Raji (cell line): Measurements from ENCODE around the gene USP34.

Experiments used
- POLR2A ChIP-seq: IDR thresholded peaks from 2 replicates; pipeline ENCODE4 v1.6.1; 2011; ENCODE audit warnings: low read depth, low read length, control low read depth; ENCODE audit not compliant: insufficient read depth

Gene USP34

DNA sequence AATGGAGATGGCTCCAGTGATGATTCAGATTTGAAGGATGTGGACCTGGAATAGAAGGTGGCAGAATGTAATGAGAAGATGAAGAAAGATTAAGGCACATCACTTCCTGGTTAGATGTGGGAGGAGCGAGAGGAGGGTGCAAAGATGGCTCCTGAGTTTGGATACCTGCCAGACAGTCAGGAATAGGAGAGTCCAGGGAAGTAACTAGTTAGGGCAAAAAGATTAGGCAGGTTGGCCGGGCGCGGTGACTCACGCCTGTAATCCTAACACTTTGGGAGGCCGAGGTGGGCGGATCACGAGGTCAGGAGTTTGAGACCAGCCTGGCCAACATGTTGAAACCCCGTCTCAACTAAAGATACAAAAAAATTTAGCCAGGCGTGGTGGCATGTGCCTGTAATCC is 303.3 kb downstream of the USP34 start:
- TF ChIP-seq POLR2A: no peak

DNA sequence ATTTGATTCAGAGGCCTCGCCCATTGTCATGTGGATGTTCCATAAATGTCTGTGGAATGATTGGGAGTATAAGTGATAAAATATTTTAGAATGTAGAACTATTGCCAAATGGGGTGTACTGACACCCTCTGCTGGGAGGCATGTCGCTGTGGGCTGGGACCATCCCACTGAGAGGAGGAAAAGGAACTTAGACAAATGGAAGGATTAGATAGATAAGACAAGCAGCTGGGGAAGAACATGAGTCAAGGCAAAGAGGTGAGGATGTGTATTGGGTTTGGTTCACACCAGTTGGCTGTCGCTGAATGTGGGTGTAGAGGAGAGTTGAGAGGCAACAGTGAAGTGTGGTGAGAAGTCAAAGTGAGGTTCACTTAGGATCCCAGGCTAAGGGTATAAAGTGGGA is 304.9 kb downstream of the USP34 start:
- TF ChIP-seq POLR2A: no peak

DNA sequence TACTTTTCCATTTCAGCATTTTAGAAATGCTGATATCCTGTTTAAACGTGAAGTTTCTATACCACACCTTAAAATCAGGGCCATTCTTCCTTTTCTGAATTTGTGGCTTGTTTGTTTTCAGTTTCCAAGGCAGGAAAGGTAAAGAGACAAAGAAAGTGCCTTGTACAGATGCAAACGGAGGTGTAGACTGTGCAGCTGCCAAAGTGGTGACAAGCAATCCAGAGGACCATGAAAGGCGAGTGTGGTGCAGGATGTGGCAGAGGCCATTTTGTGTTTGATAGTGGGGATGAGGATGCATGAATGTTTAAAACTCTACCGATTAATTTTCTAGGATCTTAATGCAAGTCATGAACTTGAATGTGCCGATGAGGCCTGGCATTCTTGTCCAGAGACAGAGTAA is 308.2 kb downstream of the USP34 start:
- no peak for TF ChIP-seq POLR2A

DNA sequence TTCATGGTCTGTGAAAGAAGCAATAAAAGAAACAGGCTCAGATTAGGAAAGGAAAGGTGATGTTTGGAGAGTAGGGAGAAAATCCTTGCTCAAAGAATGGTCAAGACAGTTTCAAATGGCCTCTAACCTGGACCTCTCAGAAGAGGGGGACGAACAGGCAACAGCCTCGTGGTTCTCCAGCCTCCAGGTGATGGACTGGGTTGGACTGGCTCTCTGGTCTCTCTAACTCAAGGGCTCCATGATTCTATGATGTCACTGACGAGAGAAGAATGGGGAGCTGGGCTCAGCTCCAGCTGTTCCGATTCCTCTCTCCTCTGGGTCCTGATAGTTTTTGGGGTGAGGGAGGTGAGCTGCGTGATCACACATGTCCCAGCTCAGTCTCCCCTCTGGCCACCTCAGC is 309.0 kb downstream of the USP34 start, which contains the start of gene C2orf74:
Gene C2orf74 (plus strand): TSS at position 301 of the 400 bp plus-strand sequence. CDS start 327 bp downstream, outside the sequence.
- TF ChIP-seq POLR2A: no peak

DNA sequence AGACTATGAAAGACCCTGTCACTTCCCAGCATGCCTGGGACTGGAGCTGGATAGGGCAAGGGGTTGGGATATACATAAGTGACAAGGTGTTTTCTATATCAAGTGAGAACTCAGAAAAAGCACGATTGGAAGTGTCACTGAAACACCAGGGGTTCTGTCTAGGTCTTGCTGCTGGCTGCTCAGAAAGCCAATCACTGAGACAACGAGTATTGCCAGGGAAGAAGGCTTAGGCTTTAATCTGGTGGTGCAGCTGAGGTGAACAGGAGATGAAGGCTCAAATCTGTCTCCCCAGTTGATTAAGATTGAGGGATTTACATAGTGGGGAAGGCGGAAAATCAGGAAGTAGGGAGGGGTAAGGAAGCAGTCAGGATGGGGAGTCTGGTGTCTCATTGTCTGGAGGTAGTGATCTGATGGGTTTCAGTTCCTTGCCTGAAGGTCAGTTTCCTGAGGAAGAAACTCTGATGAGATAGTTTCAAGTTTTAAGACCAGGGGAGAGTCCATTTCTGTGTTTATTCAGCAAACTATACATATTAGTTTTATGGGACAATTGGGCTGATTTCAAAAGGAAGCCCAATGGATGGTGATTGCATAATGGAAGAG is 312.4 kb downstream of the USP34 start:
- TF ChIP-seq POLR2A: no peak

DNA sequence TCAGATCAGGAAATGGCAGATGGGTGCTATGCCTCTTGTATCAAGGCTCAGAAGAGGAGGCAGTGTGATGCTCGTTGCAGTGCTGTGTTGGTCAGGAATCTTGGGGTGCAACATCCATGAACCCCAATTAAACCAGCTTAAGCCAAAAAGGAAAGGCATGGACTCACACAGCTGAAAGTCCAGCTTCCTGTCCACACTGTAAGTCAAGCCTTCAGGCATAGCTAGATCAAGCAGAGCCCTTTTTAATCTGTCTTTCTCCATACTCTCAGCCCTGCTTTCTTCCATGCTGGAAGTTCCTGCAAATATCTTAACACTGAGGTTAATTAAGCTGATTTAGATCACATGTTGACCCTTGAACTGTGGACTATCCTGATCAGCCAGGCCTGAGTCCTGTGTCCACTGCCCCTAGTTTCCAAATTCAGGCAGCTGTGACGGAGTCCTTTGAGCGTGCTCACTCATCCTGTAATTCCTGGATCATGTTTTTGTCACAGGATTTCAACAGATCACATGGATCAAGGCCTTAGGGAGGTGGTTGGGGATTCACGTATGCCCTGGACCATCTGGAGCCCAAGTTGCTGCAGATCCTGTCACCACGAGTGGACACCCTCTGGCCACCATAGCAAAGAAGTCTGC is 313.4 kb downstream of the USP34 start:
- no peak for TF ChIP-seq POLR2A

DNA sequence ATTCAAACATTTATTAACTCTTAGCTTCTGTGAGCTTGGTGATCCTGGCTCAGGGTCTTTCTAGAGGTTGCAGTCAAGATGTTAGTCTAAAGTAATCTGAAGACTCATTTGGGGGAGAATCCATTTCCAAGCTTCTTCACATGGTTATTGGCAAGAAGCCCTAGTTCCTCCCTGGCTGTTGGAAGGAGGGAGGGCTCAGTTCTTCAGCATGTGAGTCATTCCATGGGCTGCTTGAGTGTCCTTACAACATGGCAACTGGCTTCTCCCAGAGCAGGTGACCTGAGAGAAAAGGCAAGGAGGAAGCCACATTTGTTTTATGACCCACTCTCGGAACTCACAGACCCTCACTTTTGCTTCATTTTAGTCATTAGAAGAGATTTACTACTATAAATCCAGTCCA is 319.5 kb downstream of the USP34 start:
- no peak for TF ChIP-seq POLR2A

DNA sequence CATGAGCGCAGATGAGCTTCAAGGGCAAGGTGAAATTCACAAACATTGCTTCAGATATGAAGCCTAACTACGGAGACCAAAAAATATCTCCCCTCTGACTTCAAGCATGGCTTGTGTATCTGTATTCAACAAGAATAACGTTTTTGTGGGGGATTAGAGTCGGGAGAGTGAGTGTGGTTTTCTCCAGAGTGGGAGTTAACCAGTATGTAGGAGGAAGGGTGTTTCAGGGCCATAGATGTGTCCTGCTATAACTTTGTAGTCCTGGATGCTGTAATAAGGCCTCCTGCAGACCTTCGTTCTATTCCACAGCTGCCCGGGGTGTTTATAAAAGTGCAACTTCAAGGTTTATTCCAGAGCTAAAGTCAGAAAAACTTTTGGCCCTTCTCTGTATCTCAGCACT is 321.8 kb downstream of the USP34 start:
- TF ChIP-seq POLR2A: no peak

DNA sequence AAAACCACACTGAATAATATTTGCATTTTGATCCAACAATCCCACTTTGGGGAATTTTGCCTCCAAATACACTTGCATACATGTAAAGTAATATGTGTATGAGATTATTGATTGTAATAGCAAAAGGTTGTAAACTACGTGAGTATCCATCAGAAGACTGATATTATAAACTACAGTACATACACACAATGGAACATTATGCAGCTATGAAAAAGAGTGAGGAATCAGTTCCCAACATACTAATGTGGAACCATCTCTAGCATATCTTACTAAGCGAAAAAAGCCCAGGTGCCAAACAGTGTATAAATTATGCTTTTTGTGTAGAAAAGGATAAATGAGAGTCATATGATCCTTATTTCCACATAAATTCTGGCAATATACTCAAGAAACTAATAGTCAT is 324.9 kb downstream of the USP34 start:
- TF ChIP-seq POLR2A: no peak

DNA sequence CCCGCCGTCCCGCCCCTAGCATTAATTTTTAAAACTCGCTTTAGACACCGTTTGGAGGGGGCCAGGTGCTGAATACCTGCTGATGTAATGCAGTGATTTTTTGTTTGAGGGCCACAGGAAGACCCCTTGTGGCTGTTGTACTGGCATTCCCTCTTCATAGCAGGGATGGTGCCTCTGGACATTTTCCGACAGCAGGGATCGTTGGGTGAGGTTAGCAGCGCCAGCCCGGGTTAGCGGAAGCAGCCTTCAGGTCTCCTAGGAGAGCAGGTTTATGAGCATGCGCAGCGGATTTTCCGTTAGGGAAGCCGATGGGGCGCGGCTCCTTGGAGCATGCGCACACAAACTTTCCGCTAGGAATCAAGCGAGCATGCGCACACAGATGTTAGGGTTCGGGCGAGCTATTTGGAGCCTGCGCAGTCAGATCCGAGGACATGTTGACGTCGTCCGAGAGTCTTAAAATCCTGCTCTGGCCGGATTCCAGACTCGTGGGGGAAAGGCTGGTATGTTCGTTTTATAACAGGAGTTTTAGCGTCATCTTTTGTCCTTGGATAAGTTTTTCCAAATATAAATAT is 326.1 kb downstream of the USP34 start:
- peak; percentile 93 for TF ChIP-seq POLR2A

DNA sequence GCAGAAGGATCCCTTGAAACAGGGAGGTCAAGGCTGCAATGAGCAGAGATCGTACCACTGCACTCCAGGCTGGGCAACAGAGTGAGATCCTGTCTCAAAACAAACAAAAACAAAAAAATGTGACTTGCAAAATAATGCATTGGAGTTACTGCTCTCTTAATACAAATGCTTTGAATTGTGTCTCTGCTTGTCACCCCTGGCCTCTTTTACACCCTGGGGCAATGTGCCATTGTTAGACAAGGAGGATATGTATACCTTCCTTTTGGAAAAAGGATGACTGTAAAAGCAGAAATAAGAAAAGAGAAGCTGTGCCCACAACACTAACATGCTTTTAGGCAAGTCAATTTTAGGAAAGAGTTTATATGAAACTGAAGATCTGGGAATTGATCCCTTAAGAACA is 329.7 kb downstream of the USP34 start:
- no peak for TF ChIP-seq POLR2A

DNA sequence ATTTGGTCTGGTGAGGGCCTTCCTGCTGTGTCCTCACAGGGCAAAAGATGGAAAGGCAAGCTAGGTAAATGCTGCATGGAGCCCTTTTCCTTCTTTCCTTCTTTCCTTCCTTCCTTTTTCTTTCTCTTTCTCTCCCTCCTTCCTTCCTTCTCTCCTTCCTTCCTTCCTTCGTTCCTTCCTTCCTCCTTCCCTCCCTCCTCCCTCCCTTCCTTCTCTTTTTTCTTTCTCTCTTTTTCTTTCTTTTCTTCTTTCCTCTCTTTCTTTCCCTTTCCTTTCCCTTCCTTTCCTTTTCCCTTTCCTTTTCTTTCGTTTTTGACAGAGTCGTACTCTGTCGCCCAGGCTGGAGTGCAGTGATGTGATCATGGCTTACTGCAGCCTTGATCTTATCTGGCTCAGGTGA is 332.0 kb downstream of the USP34 start:
- no peak for TF ChIP-seq POLR2A
